Ovary (tissue), 9 donors: ENCODE results near the gene PSMD11. TPM values are rescaled to one million over a fixed set of nuclear protein-coding genes. Genes with fewer than 3 reads are reported as not detected.
A peak's percentile ranks its signal among the peaks of the same experiment; 100 is the strongest.

ENCODE experiments used
- DNase-seq, 5 donors: peaks; one replicate each; pipeline ENCODE4 v3.0.0-alpha.2; 2019 to 2020
- H3K27ac ChIP-seq, 2 donors: fragments of 200-600 bp; one replicate each; pipeline versions ENCODE4 v1.5.1 to v1.8.0; 2019 to 2022
- H3K27me3 ChIP-seq: fragments of 200-600 bp; one replicate; pipeline ENCODE4 v1.8.0; 2022
- H3K36me3 ChIP-seq: fragments of 200-600 bp; sonication (generic); one replicate; pipeline ENCODE4 v1.5.1; 2019
- H3K4me1 ChIP-seq: one replicate; pipeline ENCODE4 v1.8.1; 2013; ENCODE audit warnings: mild to moderate bottlenecking, moderate library complexity; ENCODE audit not compliant: insufficient read depth
- H3K4me3 ChIP-seq: fragments of 200-600 bp; sonication (generic); one replicate; pipeline ENCODE4 v1.5.1; 2017
- H3K9me3 ChIP-seq, 2 donors: fragments of 200-600 bp in 1 of 2; sonication (generic) in 1 of 2; one replicate each; pipeline versions ENCODE4 v1.5.1 to v1.8.1; 2013 to 2019; ENCODE audit warnings: mild to moderate bottlenecking in 1 of 2, moderate library complexity in 1 of 2
- EP300 ChIP-seq: sonication (generic); formaldehyde crosslinking; IDR thresholded peaks from one replicate; pipeline ENCODE4 v1.6.1; 2017; ENCODE audit warnings: antibody characterized with exemption
- POLR2A ChIP-seq: fragments of 450-650 bp; IDR thresholded peaks from one replicate; pipeline ENCODE4 v1.6.1; 2017; ENCODE audit warnings: antibody characterized with exemption, mild to moderate bottlenecking, moderate library complexity
- WGBS, 3 donors: extraction: QIAGEN DNeasy Blood & Tissue Kit in 1 of 3; methylation state at CpG; one replicate each; pipeline versions ENCODE4 v1.1.5 to v1.1.7; 2013 to 2017; 5-methylcytosine and 5-hydroxymethylcytosine counted together
- intact Hi-C, 4 donors: fragments of 100-400 bp; cut with DNase I; formaldehyde crosslinking; loops; one replicate each; pipeline versions ENCODE4 v1.11.0 to v1.15.1; 2022 to 2023
- polyA plus RNA-seq, 2 donors: library from polyadenylated mRNA; stranded (reverse); fragments of 200-250 nt in 1 of 2; fragments of 350-450 nt in 1 of 2; fragmentation: Illumina TruSeq in 1 of 2; extraction: RNeasy Lipid Tissue Mini Kit (QIAGEN cat#74804) in 1 of 2; gene quantifications; one replicate each; pipeline ENCODE4 v1.2.3, GENCODE V29; 2013 to 2014
- total RNA-seq, 7 donors: library from RNA; depleted of rRNA in 2 of 7; stranded (reverse); fragments of >200 nt in 2 of 7; fragmentation: NEBNext Ultra II Directional in 3 of 7; extraction: Animal tissue kit (Norgen Biotek cat#: 25700) in 3 of 7; gene quantifications; one replicate each; pipeline versions ENCODE4 v1.1.0 to v1.2.4, GENCODE V29; 2016 to 2023
- TF ChIP-seq, protein P1 (sequence below), 3 donors: fragments of 450-650 bp in 2 of 3; fragments of 200-600 bp in 1 of 3; IDR thresholded peaks; one replicate each; pipeline versions ENCODE4 v1.5.1 to v1.8.0; 2016 to 2022; ENCODE audit warnings: antibody characterized with exemption in 3 of 3, mild to moderate bottlenecking in 1 of 3
- donor health status: DM: no; HTN: no; CAD: no; lungs with moderate emphysema.
- donor health status: DM: no; HTN: no; CAD: no.
- donor health status: Bipolar disorder and iron deficiency.
- donor health status: DM: yes; HTN: yes; CAD: no.
- donor health status: DM: no; HTN: no; CAD: no.
- donor health status: DM: yes; HTN: yes; CAD: no.

The PSMD11 gene
- total and polyA plus RNA-seq, 9 donors: 20.1 to 83.0 (median 53.4) TPM

DNA sequence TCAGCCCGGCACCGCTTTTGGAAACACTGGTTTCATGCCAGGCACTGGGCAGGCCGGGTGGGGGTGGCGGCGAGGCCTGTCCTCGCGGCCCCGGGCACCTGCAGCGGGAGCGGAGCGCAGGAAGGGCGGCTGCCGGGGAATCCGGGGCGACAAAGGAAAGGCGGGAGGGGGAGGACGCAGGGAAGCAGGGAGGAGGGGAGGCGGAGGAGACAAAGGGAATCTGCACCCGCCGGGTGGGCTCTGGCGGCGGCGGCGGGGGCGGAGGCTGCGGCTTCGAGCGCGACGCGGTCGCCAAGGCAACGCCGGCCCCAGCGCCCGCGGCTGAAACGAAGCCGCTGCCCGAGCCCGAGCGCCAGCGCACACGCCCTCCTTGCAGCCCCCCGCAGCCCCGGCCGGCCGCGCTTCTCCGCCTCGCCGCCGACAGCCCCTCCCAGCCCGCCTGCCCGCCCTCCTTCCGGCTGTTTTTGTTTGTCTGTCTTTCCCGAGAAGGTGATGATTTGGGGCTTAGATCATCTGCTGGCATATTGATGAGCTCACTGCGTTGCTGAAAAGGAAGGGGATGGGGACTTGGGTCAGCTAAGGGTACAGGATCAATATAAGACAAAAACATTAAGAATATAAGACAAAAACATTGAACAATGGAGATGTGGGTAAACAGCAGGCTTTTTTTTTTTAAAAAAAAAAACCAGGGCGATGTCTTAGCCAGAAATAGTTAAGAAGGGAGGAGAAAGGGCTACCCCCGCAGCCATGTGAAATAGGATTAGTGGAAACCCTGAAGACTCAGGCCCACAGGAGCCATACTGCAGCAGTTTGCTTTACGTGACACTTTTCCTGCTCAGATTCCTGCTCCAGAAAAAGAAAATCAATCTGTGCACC lies 75.2 kb downstream of the PSMD11 start:
- Histone ChIP-seq H3K4me3 (peak overlapping the region; percentile 47), H3K36me3 (no peaks in the 10 kb centered on the region), H3K27ac (no peak overlapping the region), H3K4me1 (no peaks in the 10 kb centered on the region), H3K9me3 (no peaks in the 10 kb centered on the region), H3K27me3 (no peaks in the 10 kb centered on the region)
- peak in 4 of 5 donors; percentile 35 to 68 (median 46) for DNase-seq
- intact Hi-C loops: loop anchor here in 1 of 4 donors (10.0 kb wide), 1 partner anchor 105 kb away; no protein-coding TSS in a partner anchor
- TF ChIP-seq, protein P1, sequence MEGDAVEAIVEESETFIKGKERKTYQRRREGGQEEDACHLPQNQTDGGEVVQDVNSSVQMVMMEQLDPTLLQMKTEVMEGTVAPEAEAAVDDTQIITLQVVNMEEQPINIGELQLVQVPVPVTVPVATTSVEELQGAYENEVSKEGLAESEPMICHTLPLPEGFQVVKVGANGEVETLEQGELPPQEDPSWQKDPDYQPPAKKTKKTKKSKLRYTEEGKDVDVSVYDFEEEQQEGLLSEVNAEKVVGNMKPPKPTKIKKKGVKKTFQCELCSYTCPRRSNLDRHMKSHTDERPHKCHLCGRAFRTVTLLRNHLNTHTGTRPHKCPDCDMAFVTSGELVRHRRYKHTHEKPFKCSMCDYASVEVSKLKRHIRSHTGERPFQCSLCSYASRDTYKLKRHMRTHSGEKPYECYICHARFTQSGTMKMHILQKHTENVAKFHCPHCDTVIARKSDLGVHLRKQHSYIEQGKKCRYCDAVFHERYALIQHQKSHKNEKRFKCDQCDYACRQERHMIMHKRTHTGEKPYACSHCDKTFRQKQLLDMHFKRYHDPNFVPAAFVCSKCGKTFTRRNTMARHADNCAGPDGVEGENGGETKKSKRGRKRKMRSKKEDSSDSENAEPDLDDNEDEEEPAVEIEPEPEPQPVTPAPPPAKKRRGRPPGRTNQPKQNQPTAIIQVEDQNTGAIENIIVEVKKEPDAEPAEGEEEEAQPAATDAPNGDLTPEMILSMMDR (IDR thresholded peaks at IDR 0.05): no peak
- TF ChIP-seq POLR2A (no peak), EP300 (no peak)
- WGBS, 3 donors: 1% methylated on average over 57 to 61 of the region's 61 CpGs

DNA sequence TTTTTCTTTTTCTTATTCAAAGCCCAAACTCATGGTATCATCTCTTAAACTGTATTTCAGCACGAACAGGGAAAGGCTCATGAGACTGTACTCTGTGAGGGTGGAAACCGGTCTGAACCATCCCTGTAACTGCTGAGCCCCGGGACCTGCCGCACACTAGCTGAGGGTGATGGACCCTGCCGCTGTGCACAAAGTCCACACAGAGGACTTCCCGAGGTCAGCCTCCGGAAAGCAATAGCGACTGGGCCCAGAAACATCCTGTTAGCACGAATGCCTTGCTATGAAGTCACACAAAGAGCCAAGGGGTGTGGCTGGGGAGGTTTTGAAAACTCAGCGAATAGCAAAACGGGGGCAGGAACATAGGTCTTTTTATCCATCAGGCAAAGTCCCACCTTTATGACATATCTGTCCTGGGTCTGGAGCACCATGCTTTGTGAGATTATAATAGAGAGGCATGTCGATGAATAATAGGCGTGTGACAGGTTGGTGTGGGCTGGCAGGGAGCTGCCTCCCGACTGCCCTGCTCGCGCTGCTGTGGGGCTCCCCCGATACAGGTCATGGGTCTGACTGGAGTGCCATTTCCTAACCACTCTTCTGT lies 75.9 kb downstream of the PSMD11 start:
- no peaks in the 10 kb centered on the region for H3K4me1 ChIP-seq
- H3K4me3 ChIP-seq: peak overlapping the region; percentile 47
- no peaks in the 10 kb centered on the region for H3K36me3 ChIP-seq
- DNase-seq: no peak
- H3K9me3 ChIP-seq: no peaks in the 10 kb centered on the region
- H3K27ac ChIP-seq: no peak overlapping the region
- intact Hi-C loops: no loop called here
- 46 to 49% (median 49%) methylated on average over 17 of the region's 17 CpGs for WGBS, 3 donors
- no peaks in the 10 kb centered on the region for H3K27me3 ChIP-seq
- TF ChIP-seq POLR2A (no peak), EP300 (no peak)
- TF ChIP-seq, protein P1 (IDR thresholded peaks at IDR 0.05): no peak

DNA sequence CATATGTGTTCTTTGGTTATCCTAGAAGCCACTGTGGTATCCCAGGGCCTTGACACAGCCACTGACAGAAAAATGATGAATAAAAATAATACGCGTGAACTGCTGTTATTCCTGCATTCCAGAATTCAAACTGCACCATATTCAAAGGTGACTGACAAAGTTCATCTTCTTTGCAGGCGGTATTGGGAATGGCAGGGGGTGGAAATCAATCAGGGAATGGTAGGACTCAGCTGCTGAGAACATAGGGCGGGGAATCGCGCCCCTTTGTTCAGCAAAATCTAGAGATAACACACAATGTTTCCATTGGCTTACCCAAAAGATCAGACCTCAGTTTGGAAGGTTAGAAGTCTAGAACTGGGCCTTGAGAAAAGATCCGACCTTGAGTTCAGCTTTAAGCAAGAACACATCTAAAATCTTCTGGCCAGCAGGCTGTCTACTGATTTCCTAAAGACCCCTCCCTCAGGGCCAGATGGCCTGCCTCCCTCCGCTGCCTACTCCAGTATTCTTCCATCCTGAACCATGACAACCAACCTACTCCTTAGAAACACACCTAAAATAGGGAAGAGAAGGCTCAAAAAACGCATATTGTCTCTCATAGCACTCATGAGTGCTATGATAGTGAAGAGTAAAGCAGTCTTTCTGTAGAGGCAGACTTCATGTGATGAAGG lies 76.6 kb downstream of the PSMD11 start:
- intact Hi-C loops: no loop called here
- Histone ChIP-seq H3K9me3 (no peaks in the 10 kb centered on the region), H3K36me3 (no peaks in the 10 kb centered on the region), H3K4me3 (no peak overlapping the region), H3K4me1 (no peaks in the 10 kb centered on the region), H3K27ac (no peak overlapping the region), H3K27me3 (no peaks in the 10 kb centered on the region)
- 94 to 98% (median 96%) methylated on average over 9 of the region's 9 CpGs for WGBS, 3 donors
- no peak for TF ChIP-seq POLR2A
- TF ChIP-seq, protein P1 (IDR thresholded peaks at IDR 0.05): no peak
- TF ChIP-seq EP300: no peak
- DNase-seq: no peak

DNA sequence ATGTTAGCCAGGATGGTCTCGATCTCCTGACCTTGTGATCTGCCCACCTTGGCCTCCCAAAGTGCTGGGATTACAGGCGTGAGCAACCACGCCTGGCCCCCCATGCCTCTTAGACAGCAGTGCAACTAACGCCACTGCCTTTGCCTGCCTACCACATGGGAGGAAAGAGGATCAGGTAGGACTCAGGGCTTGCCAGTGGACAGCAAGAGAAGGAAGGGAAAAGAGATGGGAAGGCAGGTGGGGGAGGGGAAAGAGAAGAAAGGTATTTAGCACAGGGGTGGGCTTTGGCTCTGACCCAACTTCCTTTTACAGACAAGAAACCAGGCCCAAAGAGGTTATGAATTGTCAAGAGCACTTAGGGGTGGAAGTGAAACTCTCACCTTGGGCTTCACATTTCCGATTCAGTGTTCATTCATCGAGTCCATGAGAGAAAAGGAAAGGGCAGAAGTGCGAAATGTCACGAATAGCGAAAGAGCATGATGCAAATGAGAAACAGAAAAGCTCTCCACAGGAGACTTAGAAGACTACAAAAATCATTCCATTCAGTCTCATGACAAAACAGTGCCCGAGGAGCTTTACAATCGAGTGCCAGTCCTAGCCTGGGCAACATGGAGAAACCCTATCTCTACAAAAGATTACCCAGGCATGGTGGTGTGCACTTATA lies 78.8 kb downstream of the PSMD11 start:
- H3K36me3 ChIP-seq: no peaks in the 10 kb centered on the region
- WGBS, 3 donors: 89 to 94% (median 93%) methylated on average over 11 of the region's 11 CpGs
- no peak overlapping the region for H3K4me3 ChIP-seq
- intact Hi-C loops: no loop called here
- DNase-seq: no peak
- no peaks in the 10 kb centered on the region for H3K27me3 ChIP-seq
- no peaks in the 10 kb centered on the region for H3K4me1 ChIP-seq
- TF ChIP-seq EP300: no peak
- TF ChIP-seq, protein P1 (IDR thresholded peaks at IDR 0.05): no peak
- no peak for TF ChIP-seq POLR2A
- no peak overlapping the region for H3K27ac ChIP-seq
- H3K9me3 ChIP-seq: no peaks in the 10 kb centered on the region
